Activated effector memory CD4-positive, alpha-beta T cell treated with anti-CD3 and anti-CD28 coated beads, Interleukin-2, amount 50 U/mL, for 16 hours (primary cell): Measurements from ENCODE around the gene CYP2F1.
"Not testable (repeated sequence)": the region's sequence is repeated elsewhere in the genome, so short reads cannot be mapped to it uniquely, and the experiment has no call there.

ENCODE experiments used
- DNase-seq: peaks from one replicate; pipeline ENCODE4 v3.0.0-alpha.2; 2020

CYP2F1 gene

DNA sequence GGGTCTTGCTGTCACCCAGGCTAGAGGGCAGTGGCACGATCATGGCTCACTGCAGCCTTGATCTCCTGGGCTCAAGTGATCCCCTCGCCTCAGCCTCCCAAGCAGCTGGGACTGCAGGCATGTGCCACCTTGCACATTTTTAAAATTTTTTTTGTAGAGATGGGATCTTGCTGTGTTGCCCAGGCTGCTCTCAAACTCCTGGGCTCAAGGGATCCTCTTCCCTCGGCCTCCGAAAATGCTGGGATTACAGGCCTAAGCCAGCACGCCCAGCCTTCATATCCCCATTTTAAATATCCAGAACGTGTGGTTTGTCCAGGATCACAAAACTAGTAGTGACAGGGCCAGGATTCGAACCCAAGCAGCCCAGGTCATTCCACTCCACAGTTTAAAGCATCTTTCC, 13.1 kb downstream of the CYP2F1 start:
- DNase-seq, result not testable (repeated sequence)

DNA sequence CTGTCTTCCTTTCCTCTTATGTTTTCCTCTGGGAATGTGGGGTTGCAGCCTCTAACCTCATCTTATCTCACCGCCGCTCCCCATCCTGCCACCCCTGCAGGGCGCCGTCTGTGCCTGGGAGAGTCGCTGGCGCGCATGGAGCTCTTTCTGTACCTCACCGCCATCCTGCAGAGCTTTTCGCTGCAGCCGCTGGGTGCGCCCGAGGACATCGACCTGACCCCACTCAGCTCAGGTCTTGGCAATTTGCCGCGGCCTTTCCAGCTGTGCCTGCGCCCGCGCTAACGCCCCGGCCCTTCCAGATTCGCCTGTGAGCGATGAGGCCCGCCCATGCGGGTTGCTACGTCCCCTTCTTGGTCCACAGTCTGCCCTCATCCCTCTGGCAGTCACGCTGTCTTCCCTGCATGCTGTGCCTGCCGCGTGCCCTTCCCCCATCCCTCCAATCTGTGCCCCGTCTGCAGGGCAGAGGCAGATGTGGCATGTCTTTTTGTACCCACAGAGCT, 13.6 kb downstream of the CYP2F1 start:
- DNase-seq, result peak; percentile 92

- no peak for DNase-seq
These were observed 14.5 kb downstream of the CYP2F1 start for GRCh38 chr19:41128692-41129091.

GRCh38 chr19:41131186-41131585, 17.0 kb downstream of the CYP2F1 start:
- DNase-seq, result no peak

- DNase-seq, result no peak
These were observed 19.0 kb downstream of the CYP2F1 start for GRCh38 chr19:41133260-41133659.

- no peak for DNase-seq
These were observed 20.4 kb downstream of the CYP2F1 start for GRCh38 chr19:41134616-41135015.

GRCh38 chr19:41135390-41136384, 21.5 kb downstream of the CYP2F1 start:
- peak; percentile 81 for DNase-seq

GRCh38 chr19:41136636-41137455, 22.6 kb downstream of the CYP2F1 start:
- DNase-seq, result no peak

GRCh38 chr19:41144403-41144802, 30.2 kb downstream of the CYP2F1 start:
- DNase-seq, result peak; percentile 94

DNA sequence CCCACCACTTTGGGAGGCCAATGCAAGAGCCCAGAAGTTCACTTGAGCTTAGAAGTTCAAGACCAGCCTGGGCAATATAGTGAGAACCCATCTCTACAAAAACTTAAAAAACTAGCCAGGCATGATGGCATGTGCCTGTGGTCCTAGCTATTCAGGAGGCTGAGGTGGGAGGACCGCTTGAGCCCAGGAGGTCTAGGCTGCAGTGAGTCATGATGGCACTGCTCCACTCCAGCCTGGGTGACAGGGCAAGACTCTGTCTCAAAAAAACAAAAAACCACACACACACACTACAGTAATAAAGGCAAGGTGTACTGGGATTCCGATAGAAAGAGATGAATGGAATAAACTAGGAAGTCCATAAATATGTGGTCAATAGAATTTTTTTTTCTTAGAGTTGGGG, 35.6 kb downstream of the CYP2F1 start:
- DNase-seq, result no peak

DNA sequence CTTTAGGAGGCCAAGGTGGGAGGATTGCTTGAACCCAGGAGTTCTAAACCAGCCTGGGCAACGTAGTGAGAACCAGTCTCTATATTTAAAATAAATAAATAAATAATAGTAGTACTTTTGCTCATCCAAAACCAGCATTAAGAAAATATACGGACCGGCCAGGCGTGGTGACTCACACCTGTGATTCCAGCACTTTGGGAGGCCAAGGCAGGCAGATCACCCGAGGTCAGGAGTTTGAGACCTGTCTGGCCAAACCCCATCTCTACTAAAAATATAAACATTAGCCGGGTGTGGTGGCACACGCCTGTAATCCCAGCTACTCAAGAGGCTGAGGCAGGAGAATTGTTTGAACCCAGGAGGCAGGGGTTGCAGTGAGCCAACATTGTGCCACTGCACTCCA, 36.8 kb downstream of the CYP2F1 start:
- not testable (repeated sequence) for DNase-seq

GRCh38 chr19:41154060-41154459, 39.8 kb downstream of the CYP2F1 start:
- no peak for DNase-seq

DNA sequence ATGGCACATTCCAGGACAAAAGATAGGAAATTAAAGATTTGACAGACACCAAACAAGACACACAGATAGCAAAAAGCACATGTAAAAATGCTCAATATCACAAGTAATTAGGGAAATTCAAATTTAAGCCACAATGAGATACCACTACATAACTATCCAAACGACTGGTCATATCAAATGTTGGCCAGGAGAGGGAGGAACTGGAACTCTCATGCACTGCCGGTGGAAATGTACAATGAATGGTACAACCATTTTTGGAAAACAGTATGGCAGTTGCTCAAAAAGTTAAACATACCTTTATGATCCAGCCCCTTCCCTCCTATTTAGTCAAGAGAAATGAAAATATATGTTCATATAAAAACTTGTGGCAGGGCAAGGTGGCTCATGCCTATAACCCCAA, 42.0 kb downstream of the CYP2F1 start:
- no peak for DNase-seq

- no peak for DNase-seq
These were observed 45.6 kb downstream of the CYP2F1 start for GRCh38 chr19:41159881-41160280.

DNA sequence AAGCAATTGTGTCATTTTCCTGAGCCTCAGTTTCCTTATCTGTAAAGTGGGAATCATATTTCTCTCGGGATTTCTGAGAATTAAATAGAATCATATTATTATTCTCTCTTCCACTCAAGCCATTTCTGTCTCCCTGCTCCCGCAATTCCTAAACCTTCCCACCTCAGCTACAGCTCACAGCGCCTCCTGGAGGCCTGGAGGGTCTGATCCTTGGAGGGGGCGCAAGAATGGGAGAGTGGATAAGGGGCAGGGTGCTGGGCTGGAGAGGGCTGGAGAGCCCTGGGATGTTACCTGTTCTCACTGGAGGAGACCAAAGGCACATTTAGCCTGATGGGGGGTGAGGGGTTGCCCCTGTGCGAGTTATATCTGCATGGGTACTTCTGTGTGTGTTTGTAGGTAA, 47.7 kb downstream of the CYP2F1 start:
- DNase-seq, result no peak

DNA sequence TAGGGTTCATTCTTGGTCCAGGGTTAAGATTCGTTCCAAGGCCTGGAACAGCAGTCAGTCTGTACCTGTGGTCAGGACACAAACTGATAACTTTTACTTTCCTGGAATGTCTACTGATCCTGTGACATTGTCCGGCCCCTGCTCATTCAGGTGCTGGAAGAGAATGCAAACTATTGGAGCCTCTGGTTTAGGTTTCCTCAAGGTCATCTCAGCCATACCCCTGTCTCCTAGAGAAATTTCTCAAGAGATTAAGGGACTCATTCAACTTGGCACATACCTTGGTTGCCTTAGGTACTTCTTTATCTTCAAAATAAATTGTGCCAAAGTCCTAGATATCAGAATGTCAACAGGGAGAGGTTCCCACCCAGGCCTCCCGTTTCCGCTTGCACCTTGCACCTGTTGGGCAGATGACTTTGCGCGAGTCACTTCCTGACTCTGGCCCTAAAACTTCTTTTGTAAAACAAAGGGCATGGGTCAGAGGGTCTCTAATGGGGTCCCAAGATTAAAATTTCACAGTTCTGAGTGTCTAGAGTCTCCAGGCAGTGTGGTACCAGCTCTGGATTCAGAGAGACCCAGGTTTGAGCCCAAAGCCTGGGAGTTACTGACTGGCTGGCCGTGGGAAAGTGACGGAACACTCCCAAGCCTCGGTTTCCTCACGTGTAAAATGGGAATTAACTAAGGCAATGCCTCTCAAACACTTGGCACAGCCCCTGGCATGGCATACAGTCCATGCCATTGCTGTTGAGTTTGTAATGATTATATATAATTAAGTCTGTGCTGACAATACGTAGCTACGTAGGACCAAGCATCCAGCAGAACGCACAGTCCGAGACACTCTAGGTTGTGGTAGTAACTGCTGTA, 52.9 kb downstream of the CYP2F1 start:
- DNase-seq, result no peak

DNA sequence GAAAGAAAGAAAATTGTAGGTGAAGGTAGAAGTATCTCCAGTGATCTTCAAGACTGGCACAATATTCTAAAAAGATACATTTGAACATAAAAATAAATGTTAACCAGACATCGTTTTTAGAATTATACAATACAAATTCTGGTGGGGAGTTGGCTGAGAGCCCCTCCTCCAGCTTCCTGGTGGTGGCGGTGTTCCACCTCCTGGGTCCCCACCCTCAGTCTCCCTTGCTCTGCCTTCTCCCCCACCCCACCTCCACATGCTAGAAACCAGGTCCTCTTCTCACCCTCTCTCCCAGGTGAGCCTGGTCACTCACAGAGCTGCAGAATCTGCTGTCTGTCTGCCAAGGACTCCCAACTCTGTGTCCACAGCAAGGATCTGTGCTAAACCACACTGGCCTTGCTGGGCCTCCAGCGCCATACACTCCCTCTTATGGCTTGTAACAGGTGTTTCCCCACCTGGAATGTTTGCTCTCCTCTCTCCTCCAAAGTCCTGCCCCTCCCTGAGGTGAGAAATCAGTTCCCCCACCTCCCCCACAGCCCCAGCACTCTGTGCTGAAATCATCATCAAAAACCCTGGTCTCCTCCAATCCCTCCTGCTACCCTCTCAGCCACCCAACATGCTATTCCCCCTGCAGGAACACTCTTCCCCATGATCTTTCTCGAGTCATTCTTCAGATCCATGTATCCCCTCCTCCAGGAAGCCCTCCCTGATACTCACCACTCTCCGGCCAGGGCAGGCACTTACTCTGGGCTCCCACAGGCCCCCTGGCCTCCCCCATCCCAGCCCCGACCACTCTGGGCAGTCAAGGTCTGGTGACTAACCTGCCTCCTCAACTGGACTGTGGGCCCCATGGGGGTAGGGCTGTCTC, 58.3 kb downstream of the CYP2F1 start:
- no peak for DNase-seq

DNA sequence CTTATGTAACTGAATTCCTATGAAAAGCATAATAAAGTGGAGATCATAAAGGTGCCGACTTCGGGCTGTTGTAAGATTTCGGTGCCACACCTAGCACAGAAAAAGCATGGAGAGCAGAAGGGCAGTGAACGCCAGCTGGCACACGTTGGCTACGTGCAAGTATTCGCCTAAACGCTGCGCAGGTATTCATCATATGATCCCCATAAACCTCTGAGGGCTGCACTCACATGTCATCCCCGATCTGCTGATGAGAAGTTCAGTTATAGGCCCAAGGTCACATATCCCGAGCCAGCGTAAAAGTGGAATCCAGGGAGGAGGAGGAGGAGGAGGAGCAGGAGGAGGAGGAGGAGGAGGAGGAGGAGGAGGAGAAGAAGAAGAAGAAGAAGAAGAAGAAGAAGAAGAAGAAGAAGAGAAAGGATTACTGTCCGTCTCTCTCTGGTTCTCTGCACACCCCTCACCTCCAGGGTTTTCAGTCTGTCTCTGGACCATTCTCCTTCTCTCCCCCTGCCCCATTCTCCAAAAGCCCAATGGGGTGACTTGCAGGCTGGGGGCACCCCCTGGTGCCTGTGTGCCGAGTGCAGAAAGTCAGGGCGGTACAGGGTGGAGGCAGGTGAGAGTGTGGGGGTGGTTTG, 60.2 kb downstream of the CYP2F1 start:
- DNase-seq, result no peak

DNA sequence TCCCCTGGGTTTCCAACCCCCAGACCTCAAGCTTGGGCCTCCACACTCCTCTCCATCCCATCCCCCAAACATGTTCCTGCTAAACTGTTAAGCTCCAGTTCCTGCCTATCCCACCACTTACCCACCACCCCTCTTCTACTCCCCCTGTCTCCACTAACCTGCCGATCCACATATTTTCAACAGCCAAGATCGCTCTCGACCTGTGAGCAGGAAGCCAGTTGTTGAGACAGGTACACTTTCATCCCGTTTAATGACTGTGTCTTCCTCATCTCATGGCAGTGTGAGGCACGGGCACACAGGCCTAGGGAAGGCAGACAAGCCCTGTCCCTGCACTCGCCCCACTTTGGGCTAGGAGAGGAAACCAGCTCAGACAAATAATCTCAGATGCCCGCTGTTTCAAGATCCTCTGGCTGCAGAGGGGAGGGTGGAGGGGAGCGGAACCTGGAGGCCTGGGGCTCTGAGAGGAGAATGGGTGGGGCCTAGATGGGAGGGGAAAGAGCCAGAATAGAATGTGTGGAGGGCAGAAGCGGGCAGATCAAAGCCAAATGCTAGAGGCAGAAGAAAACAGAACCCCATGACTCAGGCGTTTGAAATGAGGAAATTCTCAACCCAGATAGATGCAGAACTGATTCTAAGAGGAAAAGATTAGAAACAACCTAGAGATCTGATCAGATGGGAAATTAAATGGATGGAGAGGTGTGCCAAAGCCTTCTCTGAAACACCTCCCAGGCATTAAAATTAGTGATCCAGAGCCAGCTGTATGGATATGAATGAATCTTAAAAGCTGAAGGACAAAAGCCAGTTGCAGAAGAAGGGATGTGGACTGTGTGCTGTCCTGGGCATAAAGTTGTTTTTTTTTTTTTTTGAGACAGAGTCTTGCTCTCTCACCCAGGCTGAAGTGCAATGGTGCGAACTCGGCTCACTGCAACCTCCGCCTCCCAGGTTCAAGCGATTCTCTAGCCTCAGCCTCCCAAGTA, 61.9 kb downstream of the CYP2F1 start:
- DNase-seq, result peak; percentile 66
